Muscle of leg (tissue), 11 donors: ENCODE data around the gene COL5A1. TPM values are rescaled to one million over a fixed set of nuclear protein-coding genes. Genes with fewer than 3 reads are reported as not detected.
"Not testable (repeated sequence)": the region's sequence is repeated elsewhere in the genome, so short reads cannot be mapped to it uniquely, and the experiment has no call there.

ENCODE experiments used
- DNase-seq: peaks from one replicate; pipeline ENCODE4 v3.0.0; 2013
- H3K27ac ChIP-seq: one replicate; pipeline ENCODE4 v1.5.1; 2013; ENCODE audit warnings: mild to moderate bottlenecking, low read length, control low read depth
- H3K27me3 ChIP-seq: one replicate; pipeline ENCODE4 v1.6.1; 2013; ENCODE audit warnings: low read length; ENCODE audit not compliant: control insufficient read depth, insufficient read depth
- H3K36me3 ChIP-seq: one replicate; pipeline ENCODE4 v1.6.1; 2013; ENCODE audit warnings: low read length; ENCODE audit not compliant: control insufficient read depth, insufficient read depth
- H3K4me1 ChIP-seq: one replicate; pipeline ENCODE4 v1.6.1; 2013; ENCODE audit warnings: low read length; ENCODE audit not compliant: control insufficient read depth, insufficient read depth
- H3K4me3 ChIP-seq: one replicate; pipeline ENCODE4 v1.5.1; 2013; ENCODE audit warnings: low read length, control low read depth
- H3K9me3 ChIP-seq: replicated peaks from 2 replicates; pipeline ENCODE4 v1.6.1; 2013; ENCODE audit warnings: low read depth, low read length; ENCODE audit not compliant: control insufficient read depth
- WGBS: methylation state at CpG from one replicate; pipeline ENCODE4 v1.1.5; 2013; ENCODE audit warnings: missing lambda C conversion rate; ENCODE audit not compliant: insufficient coverage; 5-methylcytosine and 5-hydroxymethylcytosine counted together
- polyA plus RNA-seq, 8 donors: library from polyadenylated mRNA; unstranded; fragments of 120-200 nt; gene quantifications; one replicate each; pipeline versions ENCODE4 v1.2.1 to v1.2.3, GENCODE V29; 2013; ENCODE audit warnings: inconsistent platforms in 1 of 8, low replicate concordance in 1 of 8; ENCODE audit not compliant: insufficient read length in 8 of 8, insufficient read depth in 1 of 8
- total RNA-seq: library from RNA; stranded (reverse); fragments of 120-200 nt; gene quantifications from one replicate; pipeline ENCODE4 v1.2.4, GENCODE V29; 2013

Gene COL5A1
- total and polyA plus RNA-seq, 9 donors: 293 to 921 (median 564) TPM

DNA sequence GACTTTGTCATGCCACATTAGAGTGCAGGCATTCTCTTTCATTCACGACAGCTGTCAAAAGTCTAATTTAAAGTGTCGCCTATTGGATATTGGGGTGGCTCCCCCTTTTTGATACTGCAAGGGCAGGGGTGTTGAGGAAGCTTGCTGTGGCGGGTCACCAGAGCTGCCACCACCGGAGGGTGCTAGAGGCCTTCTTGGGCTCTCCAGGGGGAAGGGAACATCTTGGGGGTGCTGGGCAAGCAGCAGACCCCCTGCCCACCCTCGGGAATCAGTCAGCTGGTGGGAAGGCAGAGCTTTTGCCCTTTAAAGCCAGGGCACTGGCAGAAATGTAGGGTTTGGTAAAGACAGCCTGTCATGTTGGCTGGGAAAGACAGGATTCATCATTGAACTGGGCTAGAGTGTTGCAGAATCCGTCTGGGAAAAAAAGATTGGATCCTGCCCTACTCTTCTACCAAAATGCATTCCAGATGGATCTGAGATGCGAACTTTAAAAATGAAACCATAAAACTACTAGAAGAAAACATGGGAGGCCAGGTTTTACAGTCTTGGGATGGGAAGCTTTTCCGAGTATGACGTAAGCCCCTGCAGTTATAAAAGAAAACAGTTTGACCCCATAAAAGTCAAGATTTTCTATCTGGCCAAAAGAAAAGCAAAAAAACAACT is 22.3 kb downstream of the COL5A1 start:
- peaks cover 34% of the 10 kb centered on the region for H3K36me3 ChIP-seq
- peak; percentile 84 for DNase-seq
- H3K9me3 ChIP-seq: peaks cover 7% of the 10 kb centered on the region
- 71% methylated on average over 1 of the region's 9 CpGs for WGBS
- no peak overlapping the region for H3K27ac ChIP-seq
- peaks cover 45% of the 10 kb centered on the region for H3K4me1 ChIP-seq
- no peak overlapping the region for H3K4me3 ChIP-seq
- no peaks in the 10 kb centered on the region for H3K27me3 ChIP-seq

DNA sequence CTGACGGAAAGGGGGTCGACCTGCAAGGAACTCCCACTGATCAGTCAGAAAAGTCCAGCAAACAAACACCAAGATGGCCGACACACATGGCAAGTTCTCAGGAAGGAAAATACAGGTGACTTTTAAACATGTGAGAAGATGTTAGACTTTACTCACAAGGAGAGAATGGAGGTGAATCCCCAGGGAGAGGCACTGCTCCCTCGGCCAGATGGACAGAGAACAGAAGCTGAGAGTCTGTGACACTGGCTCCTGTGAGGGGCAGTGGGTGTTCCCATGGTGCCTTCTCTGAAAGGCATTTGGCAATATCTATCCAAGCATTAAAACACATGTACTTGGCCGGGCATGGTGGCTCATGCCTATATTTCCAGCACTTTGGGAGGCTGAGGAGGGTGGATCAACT is 22.8 kb downstream of the COL5A1 start:
- Histone ChIP-seq H3K27ac (no peak overlapping the region), H3K9me3 (peaks cover 7% of the 10 kb centered on the region), H3K36me3 (peaks cover 36% of the 10 kb centered on the region), H3K4me1 (peaks cover 44% of the 10 kb centered on the region), H3K27me3 (no peaks in the 10 kb centered on the region), H3K4me3 (no peak overlapping the region)
- DNase-seq: no peak
- WGBS: 100% methylated on average over 1 of the region's 5 CpGs

DNA sequence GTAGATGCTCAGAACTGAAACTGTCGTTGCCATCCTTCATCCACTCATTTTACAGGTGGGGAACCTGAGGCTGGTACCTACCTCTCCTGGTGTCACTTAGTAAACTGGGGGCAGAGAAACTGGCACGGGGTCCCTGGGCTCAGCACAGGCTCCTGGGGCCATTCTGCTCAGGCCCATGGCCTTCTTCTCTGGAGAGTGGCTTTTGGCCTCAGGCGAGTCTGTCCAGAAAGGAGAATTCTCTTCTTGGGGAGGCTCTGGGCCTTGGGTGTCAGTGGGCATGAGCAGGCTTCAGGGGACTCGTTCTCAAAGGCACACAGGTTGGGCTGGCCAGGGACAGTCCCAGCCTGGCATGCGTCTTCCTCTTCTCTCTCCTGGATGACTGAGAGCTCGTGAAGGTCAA is 24.6 kb downstream of the COL5A1 start:
- no peak overlapping the region for H3K4me3 ChIP-seq
- no peaks in the 10 kb centered on the region for H3K9me3 ChIP-seq
- H3K27ac ChIP-seq: no peak overlapping the region
- DNase-seq: no peak
- H3K4me1 ChIP-seq: peaks cover 33% of the 10 kb centered on the region
- WGBS: 76% methylated on average over 4 of the region's 6 CpGs
- H3K36me3 ChIP-seq: peaks cover 27% of the 10 kb centered on the region
- H3K27me3 ChIP-seq: no peaks in the 10 kb centered on the region

DNA sequence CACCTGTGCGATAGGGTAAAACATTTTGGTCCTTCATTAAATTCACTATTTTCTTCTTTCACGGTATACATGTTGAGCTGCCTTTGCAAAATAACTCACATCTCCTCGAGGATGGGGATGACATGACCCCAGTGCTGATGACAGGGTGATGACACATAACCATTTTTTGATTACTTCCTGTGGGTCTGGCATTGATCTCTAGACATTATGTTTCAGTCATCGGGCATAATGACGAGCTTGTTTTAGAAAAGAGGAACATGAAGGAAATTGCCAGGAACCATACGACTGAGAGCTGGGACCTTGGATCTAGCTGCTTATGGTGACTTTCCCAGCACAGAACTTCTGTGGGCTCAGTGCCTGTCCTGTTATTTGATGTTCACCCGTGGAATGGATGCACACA is 25.2 kb downstream of the COL5A1 start:
- Histone ChIP-seq H3K9me3 (no peaks in the 10 kb centered on the region), H3K27ac (no peak overlapping the region), H3K4me3 (no peak overlapping the region), H3K27me3 (no peaks in the 10 kb centered on the region), H3K36me3 (peaks cover 27% of the 10 kb centered on the region), H3K4me1 (peaks cover 27% of the 10 kb centered on the region)
- 79% methylated on average over 4 of the region's 7 CpGs for WGBS
- no peak for DNase-seq

DNA sequence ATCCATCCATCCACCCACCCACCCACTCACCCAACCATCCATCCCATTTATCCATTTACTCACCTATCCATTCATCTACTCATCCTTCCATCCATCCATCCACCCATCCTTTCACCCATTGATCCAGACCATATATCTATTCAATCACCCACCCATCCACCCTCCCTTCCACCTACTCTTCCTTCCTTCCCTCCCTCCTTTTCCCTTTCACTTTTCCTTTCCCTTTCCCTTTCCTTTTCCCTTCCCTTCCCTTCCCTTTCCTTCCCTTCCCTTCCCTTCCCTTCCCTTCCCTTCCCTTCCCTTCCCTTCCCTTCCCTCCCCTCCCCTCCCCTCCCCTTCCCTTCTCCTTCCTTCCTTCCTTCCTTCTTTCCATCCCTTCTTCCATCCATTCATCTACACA is 27.4 kb downstream of the COL5A1 start:
- peaks cover 25% of the 10 kb centered on the region for H3K36me3 ChIP-seq
- not testable (repeated sequence) for H3K27me3 ChIP-seq, DNase-seq

DNA sequence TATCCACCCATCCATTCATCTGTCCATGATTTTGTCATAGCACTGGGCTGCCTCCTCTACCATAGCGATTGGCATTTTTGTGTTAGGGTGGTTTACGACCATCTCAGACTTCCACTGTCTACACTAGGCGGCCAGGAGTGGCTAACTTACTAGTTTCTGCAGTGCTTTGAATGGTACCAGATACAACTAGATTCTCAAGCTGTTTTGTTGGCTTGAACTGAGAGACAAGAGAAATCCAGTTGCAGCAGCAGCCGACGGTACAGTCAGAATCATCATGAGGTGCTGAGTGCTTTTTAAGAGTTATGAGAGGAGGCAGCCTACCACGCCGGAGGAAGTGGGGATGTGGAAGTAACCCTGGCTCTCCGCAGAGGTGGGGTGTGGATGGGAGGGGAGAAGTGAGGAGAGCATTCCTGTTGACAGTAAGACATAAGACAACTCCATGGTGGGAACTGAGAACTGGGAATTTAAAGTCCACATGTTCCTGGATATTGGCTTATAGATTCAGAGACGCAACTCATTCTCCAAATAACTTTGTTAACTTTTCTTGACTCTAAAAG is 27.9 kb downstream of the COL5A1 start:
- H3K4me3 ChIP-seq: no peak overlapping the region
- 14% methylated on average over 5 of the region's 9 CpGs for WGBS
- peaks cover 26% of the 10 kb centered on the region for H3K36me3 ChIP-seq
- H3K9me3 ChIP-seq: no peaks in the 10 kb centered on the region
- DNase-seq: peak; percentile 58
- H3K4me1 ChIP-seq: peaks cover 7% of the 10 kb centered on the region
- no peaks in the 10 kb centered on the region for H3K27me3 ChIP-seq
- H3K27ac ChIP-seq: no peak overlapping the region

More for the DNA sequence above, 27.4 kb downstream of the COL5A1 start:
- H3K9me3 ChIP-seq, H3K27ac ChIP-seq, H3K4me3 ChIP-seq, H3K4me1 ChIP-seq: not testable (repeated sequence)

DNA sequence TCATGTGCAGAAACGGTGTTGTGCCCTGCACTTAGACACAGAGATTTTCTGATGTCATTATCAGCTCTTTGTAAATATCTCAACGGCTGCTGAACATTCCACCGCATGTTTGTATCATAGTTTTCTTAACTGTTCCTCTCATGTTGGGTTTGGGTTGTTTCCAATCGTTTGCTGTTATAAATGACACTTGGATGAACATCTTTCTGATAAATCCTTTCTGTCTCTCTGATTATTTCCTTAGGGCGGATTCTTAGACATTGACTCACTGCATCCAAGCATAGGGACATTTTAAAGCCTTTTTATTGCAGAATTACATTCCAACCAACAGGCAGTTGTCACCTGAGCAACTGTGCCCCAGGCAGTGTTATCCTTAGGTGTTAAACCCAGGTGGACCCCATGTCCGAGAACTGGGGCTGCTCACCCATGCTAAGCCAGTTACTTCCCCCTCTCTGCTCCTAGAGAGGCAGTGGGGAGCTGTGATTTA is 28.5 kb downstream of the COL5A1 start:
- H3K4me3 ChIP-seq: no peak overlapping the region
- no peak overlapping the region for H3K27ac ChIP-seq
- WGBS: 20% methylated on average over 2 of the region's 6 CpGs
- DNase-seq: no peak
- no peaks in the 10 kb centered on the region for H3K27me3 ChIP-seq
- peaks cover 2% of the 10 kb centered on the region for H3K9me3 ChIP-seq
- peaks cover 7% of the 10 kb centered on the region for H3K4me1 ChIP-seq
- H3K36me3 ChIP-seq: peaks cover 24% of the 10 kb centered on the region

DNA sequence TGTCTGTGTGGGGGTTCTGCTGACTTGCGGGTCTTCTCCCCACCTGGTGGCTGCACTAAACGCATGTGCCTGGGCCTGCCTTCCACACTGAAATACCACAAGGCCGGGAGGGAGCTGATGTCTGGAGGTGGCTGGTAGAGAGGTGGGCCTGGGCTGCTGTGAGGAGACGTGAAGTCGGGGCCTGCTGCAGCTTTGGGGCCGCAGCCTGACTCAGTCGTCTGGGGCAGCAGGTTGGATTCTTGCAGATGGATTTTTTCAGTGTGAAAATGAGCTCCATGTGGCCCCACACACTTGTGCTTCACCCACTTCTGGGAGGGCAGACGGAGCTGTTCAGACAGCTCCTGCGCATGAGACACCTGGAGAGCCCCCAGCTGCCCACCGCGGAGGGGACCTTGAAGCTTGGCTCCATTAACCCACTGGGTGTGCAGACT is 29.3 kb downstream of the COL5A1 start:
- peaks cover 22% of the 10 kb centered on the region for H3K36me3 ChIP-seq
- peaks cover 9% of the 10 kb centered on the region for H3K9me3 ChIP-seq
- DNase-seq: no peak
- no peaks in the 10 kb centered on the region for H3K27me3 ChIP-seq
- 73% methylated on average over 6 of the region's 11 CpGs for WGBS
- H3K4me3 ChIP-seq: no peak overlapping the region
- peaks cover 7% of the 10 kb centered on the region for H3K4me1 ChIP-seq
- no peak overlapping the region for H3K27ac ChIP-seq

DNA sequence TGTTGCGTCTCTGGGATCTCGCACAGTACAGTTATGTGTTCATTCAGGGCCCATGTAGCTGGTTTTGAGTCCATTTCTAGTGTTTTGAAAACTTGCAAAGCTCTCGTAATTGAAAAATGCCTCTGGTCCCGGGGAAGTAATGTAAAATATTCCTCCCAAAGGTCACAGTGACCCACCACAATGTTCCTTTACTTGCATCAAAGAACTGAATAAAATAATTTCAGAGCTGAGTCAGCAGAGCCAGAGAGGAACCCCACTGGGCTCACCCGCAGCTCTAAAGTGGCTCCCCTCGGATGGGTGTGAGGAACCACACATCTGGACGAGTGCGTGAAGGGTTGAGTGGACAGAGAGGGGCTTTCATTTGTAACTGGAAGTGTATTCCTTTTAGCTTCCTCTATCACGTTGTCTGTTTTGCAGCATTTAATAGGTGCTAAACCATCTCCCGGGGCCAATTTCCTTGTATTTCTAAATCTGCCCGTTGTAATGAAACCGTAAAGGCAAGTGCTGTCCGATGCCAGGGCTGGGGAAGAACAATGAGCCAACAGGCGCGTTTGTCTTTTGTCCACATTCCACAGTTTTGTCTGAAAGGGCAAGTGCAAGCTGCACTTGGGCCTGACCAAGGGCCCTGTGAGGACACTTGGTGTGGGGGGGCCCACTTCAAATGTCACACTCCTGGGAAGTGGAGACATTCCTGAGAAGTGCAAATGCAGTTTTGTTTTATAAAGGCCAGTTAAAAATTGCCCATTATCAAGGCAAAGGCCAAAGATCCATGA is 29.9 kb downstream of the COL5A1 start:
- peaks cover 9% of the 10 kb centered on the region for H3K9me3 ChIP-seq
- no peaks in the 10 kb centered on the region for H3K27me3 ChIP-seq
- whole genome bisulfite sequencing: 88% methylated on average over 8 of the region's 15 CpGs
- no peak overlapping the region for H3K27ac ChIP-seq
- H3K36me3 ChIP-seq: peaks cover 22% of the 10 kb centered on the region
- peaks cover 7% of the 10 kb centered on the region for H3K4me1 ChIP-seq
- no peak overlapping the region for H3K4me3 ChIP-seq
- DNase-seq: no peak

DNA sequence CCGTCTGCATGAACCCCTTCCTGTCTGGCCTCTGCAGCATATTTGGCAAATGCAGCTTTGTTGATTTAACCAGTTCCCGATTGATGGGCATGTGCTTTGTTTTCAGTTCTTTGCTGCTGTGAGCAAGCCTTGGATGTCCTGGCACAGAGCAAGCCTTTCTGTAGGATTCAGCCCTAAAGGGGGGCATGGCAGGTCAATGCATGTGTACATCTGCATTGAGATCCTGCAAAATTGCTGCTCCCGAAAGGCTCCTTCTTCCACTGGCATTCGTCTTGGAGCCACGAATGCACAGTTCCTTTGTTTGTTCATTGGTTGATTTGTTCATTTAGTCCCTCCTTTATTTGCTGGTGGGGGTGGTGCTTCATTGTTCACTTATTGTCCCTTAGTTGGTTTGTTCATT is 34.8 kb downstream of the COL5A1 start:
- Histone ChIP-seq H3K4me1 (peaks cover 36% of the 10 kb centered on the region), H3K27me3 (no peaks in the 10 kb centered on the region), H3K27ac (no peak overlapping the region), H3K4me3 (no peak overlapping the region), H3K9me3 (peaks cover 9% of the 10 kb centered on the region), H3K36me3 (peaks cover 13% of the 10 kb centered on the region)
- 50% methylated on average over 2 of the region's 5 CpGs for WGBS
- DNase-seq: no peak
